ENCODE measurements around the gene MALAT1.
A peak's percentile ranks its signal among the peaks of the same experiment; 100 is the strongest.
"Not testable (repeated sequence)": the region's sequence is repeated elsewhere in the genome, so short reads cannot be mapped to it uniquely, and the experiment has no call there.

Gene MALAT1

GRCh38 chr11:65498727-65498976 lies 193 bp upstream of the MALAT1 start:
- no peak for DNase-seq (ENCODE audit: low spot score)

- no peak for DNase-seq (ENCODE audit: low spot score)
These were observed 1.0 kb downstream of the MALAT1 start for GRCh38 chr11:65499713-65500386.

- DNase-seq (ENCODE audit: low spot score): no peak
These were observed 1.7 kb downstream of the MALAT1 start for GRCh38 chr11:65500387-65501185.

GRCh38 chr11:65501186-65501471 lies 2.3 kb downstream of the MALAT1 start:
- no peak for DNase-seq (ENCODE audit: low spot score)

- no peak for DNase-seq (ENCODE audit: low spot score)
These were observed 2.8 kb downstream of the MALAT1 start for GRCh38 chr11:65501472-65502273.

- no peak for DNase-seq (ENCODE audit: low spot score)
These were observed 3.4 kb downstream of the MALAT1 start for GRCh38 chr11:65502274-65502554.

- DNase-seq (ENCODE audit: low spot score): no peak
These were observed 3.9 kb downstream of the MALAT1 start for GRCh38 chr11:65502555-65503367.

GRCh38 chr11:65503368-65503948 lies 4.6 kb downstream of the MALAT1 start:
- no peak for DNase-seq (ENCODE audit: low spot score)

- DNase-seq (ENCODE audit: low spot score): no peak
These were observed 5.3 kb downstream of the MALAT1 start for GRCh38 chr11:65503949-65504673.

GRCh38 chr11:65504674-65505465 lies 6.0 kb downstream of the MALAT1 start:
- no peak for DNase-seq (ENCODE audit: low spot score)

- no peak for DNase-seq (ENCODE audit: low spot score)
These were observed 6.8 kb downstream of the MALAT1 start for GRCh38 chr11:65505466-65506289.

- no peak for DNase-seq (ENCODE audit: low spot score)
These were observed 7.5 kb downstream of the MALAT1 start for GRCh38 chr11:65506290-65506771.

GRCh38 chr11:65506772-65507505 lies 8.1 kb downstream of the MALAT1 start:
- no peak for DNase-seq (ENCODE audit: low spot score)

- not testable (repeated sequence) for DNase-seq (ENCODE audit: low spot score)
These were observed 13.5 kb downstream of the MALAT1 start for GRCh38 chr11:65512311-65512710.

- peak; percentile 44 for DNase-seq (ENCODE audit: low spot score)
These were observed 17.5 kb downstream of the MALAT1 start for GRCh38 chr11:65516135-65516968.

GRCh38 chr11:65518941-65519549 lies 20.2 kb downstream of the MALAT1 start:
- DNase-seq (ENCODE audit: low spot score): not testable (repeated sequence)

GRCh38 chr11:65521777-65522521 lies 23.1 kb downstream of the MALAT1 start:
- not testable (repeated sequence) for DNase-seq (ENCODE audit: low spot score)
